ENCODE results near the gene KCNQ5. TPM values are rescaled to one million over a fixed set of nuclear protein-coding genes. Genes with fewer than 3 reads are reported as not detected.

Gene KCNQ5
- total RNA-seq, 4 donors from 2014 or later = 0.14 to 1.2 (median 0.48) TPM; not detected in 1

DNA sequence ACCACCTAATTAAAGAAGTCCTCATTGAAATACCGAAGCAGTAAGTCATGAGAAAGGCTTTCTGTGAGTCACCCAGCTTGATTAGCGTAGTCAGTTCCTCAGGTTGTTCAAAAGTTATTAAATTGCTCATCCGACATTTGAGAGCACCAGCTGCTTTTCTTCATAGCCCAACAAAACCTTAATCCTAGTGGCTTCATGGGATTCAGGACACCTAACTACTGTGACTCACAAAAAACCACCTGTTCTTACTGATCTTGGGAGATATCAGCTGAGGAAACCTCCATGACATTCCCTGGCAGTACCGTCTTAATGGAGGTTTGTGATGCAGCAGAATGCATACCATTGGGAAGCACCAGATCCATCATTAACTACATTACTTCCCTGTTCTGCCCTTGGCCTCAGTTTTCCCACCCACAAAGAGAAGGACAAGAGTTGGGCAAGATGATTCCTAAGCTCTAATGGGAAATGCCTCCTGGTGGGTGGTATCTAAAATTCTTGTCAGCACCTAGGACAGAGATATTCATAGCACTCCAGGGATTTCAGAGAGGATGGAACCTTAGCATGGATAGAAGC, 499.6 kb downstream of the KCNQ5 start:
- intact Hi-C loops (cut with DNase I; ENCODE audit: low total_unique reads) (no loop called here), in situ Hi-C loops (cut with MboI; ENCODE audit: low pct_ligation_motif_present in 1 of 4, low pct_unique_long_range_greater_than_20kb in 1 of 4, low sequenced_read_pairs in 3 of 4) (loop anchor here in 2 of 4 donors (10.0 to 25.0 kb wide), 2 partner anchors 509 to 707 kb away; partner anchors contain the start of gene KCNQ5 (in 1 of the 2))
- no peak overlapping the region for H3K4me3 ChIP-seq
- H3K27me3 ChIP-seq = no peaks in the 10 kb centered on the region
- H3K27ac ChIP-seq = no peak overlapping the region
- H3K4me1 ChIP-seq = no peaks in the 10 kb centered on the region
- DNase-seq = no peak
- TF ChIP-seq POLR2AphosphoS5 (IDR thresholded peaks at IDR 0.05) (no peak), POLR2A (IDR thresholded peaks at IDR 0.05) (no peak), EP300 (IDR thresholded peaks at IDR 0.05; ENCODE audit: low read depth) (no peak)
- TF ChIP-seq, protein P1, sequence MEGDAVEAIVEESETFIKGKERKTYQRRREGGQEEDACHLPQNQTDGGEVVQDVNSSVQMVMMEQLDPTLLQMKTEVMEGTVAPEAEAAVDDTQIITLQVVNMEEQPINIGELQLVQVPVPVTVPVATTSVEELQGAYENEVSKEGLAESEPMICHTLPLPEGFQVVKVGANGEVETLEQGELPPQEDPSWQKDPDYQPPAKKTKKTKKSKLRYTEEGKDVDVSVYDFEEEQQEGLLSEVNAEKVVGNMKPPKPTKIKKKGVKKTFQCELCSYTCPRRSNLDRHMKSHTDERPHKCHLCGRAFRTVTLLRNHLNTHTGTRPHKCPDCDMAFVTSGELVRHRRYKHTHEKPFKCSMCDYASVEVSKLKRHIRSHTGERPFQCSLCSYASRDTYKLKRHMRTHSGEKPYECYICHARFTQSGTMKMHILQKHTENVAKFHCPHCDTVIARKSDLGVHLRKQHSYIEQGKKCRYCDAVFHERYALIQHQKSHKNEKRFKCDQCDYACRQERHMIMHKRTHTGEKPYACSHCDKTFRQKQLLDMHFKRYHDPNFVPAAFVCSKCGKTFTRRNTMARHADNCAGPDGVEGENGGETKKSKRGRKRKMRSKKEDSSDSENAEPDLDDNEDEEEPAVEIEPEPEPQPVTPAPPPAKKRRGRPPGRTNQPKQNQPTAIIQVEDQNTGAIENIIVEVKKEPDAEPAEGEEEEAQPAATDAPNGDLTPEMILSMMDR (IDR thresholded peaks at IDR 0.05) = no peak
- 78 to 94% methylated on average over 3 to 4 of the region's 4 CpGs for WGBS, 2 donors (ENCODE audit: low coverage in 1 of 2)
- H3K36me3 ChIP-seq = no peaks in the 10 kb centered on the region
- H3K9me3 ChIP-seq = no peaks in the 10 kb centered on the region

DNA sequence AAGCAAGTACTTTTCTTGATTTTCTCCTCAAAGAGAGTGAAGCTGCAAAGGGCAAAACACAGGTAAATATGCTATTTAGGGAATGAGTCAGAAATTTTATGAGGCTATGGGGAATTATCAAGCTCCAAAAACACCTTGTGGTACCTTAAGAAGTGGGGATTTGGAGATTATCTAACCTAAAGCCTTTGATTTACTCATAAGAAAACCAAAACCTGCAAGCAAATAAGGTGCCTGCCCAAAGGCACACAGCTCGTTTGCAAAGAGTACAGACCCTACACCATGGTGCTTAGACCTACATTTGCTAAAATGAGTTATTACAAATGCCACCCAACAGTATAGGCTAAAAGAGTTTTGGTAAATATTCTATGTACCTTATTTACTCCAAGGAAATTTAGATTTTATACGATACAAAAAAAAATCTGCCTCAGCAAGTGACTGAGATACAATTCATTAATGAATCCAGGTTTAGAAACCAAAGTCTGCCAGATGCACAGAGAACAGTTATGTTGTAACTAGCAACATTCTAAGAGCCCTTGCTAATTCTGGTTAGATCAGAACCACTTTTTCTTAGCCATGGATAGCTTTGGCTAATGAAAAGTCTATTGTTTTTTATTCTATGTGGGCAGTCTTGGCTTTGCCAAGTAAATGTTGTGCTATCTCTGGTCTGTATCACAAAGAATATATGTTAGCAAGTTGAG, 501.9 kb downstream of the KCNQ5 start:
- H3K27me3 ChIP-seq = no peaks in the 10 kb centered on the region
- in situ Hi-C loops (cut with MboI; ENCODE audit: low pct_ligation_motif_present in 1 of 4, low pct_unique_long_range_greater_than_20kb in 1 of 4, low sequenced_read_pairs in 3 of 4) = loop anchor here in 2 of 4 donors (10.0 to 25.0 kb wide), 2 partner anchors 511 to 709 kb away; partner anchors contain the start of gene KCNQ5 (in 1 of the 2)
- H3K27ac ChIP-seq = no peak overlapping the region
- H3K4me3 ChIP-seq = no peak overlapping the region
- no peaks in the 10 kb centered on the region for H3K36me3 ChIP-seq
- WGBS, 2 donors (ENCODE audit: low coverage in 1 of 2) = 60 to 100% methylated on average over 1 to 2 of the region's 2 CpGs
- no peaks in the 10 kb centered on the region for H3K4me1 ChIP-seq
- intact Hi-C loops (cut with DNase I; ENCODE audit: low total_unique reads) = no loop called here
- no peak for DNase-seq
- no peak for TF ChIP-seq EP300 (IDR thresholded peaks at IDR 0.05; ENCODE audit: low read depth)
- no peak for TF ChIP-seq POLR2A (IDR thresholded peaks at IDR 0.05)
- TF ChIP-seq, protein P1 (IDR thresholded peaks at IDR 0.05) = no peak
- no peak for TF ChIP-seq POLR2AphosphoS5 (IDR thresholded peaks at IDR 0.05)
- H3K9me3 ChIP-seq = no peaks in the 10 kb centered on the region

- in situ Hi-C loops (cut with MboI; ENCODE audit: low pct_ligation_motif_present in 1 of 4, low pct_unique_long_range_greater_than_20kb in 1 of 4, low sequenced_read_pairs in 3 of 4) = loop anchor here (10.0 to 25.0 kb wide), 4 partner anchors 493 to 718 kb away; partner anchors contain the start of gene KCNQ5 (in 1 of the 4)
These were observed 508.0 kb downstream of the KCNQ5 start for GRCh38 chr6:73129653-73130443.

More at GRCh38 chr6:73129653-73130443, 508.0 kb downstream of the KCNQ5 start:
- H3K4me3 ChIP-seq = no peak overlapping the region
- intact Hi-C loops (cut with DNase I; ENCODE audit: low total_unique reads) = loop anchor here (10.0 kb wide), 1 partner anchor 715 kb away; no protein-coding TSS in a partner anchor
- H3K27ac ChIP-seq = no peak overlapping the region
- 20 to 60% methylated on average over 1 to 14 of the region's 14 CpGs for WGBS, 2 donors (ENCODE audit: low coverage in 1 of 2)
- no peaks in the 10 kb centered on the region for H3K36me3 ChIP-seq
- H3K27me3 ChIP-seq = no peaks in the 10 kb centered on the region
- peak; percentile 75 for DNase-seq
- no peaks in the 10 kb centered on the region for H3K9me3 ChIP-seq
- no peaks in the 10 kb centered on the region for H3K4me1 ChIP-seq
- TF ChIP-seq, protein P1 (IDR thresholded peaks at IDR 0.05) = peak; percentile 76 to 90 (median 86)
- no peak for TF ChIP-seq POLR2A (IDR thresholded peaks at IDR 0.05)
- no peak for TF ChIP-seq EP300 (IDR thresholded peaks at IDR 0.05; ENCODE audit: low read depth)
- no peak for TF ChIP-seq POLR2AphosphoS5 (IDR thresholded peaks at IDR 0.05)

All from transverse colon (tissue), 4 donors.